DMS53 treated with DMSO at 0.1 percent for 48 hours (cell line): ENCODE results near the gene HTT.

Experiments
- DNase-seq: peaks from one replicate; lab custom pipeline; 2025; ENCODE audit not compliant: unreplicated experiment; lab: John Stamatoyannopoulos, UW

The HTT gene

DNA sequence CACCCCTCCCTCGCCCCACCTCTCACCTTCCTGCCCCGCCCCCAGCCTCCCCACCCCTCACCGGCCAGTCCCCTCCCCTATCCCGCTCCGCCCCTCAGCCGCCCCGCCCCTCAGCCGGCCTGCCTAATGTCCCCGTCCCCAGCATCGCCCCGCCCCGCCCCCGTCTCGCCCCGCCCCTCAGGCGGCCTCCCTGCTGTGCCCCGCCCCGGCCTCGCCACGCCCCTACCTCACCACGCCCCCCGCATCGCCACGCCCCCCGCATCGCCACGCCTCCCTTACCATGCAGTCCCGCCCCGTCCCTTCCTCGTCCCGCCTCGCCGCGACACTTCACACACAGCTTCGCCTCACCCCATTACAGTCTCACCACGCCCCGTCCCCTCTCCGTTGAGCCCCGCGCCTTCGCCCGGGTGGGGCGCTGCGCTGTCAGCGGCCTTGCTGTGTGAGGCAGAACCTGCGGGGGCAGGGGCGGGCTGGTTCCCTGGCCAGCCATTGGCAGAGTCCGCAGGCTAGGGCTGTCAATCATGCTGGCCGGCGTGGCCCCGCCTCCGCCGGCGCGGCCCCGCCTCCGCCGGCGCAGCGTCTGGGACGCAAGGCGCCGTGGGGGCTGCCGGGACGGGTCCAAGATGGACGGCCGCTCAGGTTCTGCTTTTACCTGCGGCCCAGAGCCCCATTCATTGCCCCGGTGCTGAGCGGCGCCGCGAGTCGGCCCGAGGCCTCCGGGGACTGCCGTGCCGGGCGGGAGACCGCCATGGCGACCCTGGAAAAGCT is at the start of gene HTT, which contains the start of gene HTT-AS:
HTT (plus strand) TSS at position 604 of the 768 bp plus-strand sequence; CDS start at position 749, 145 bp downstream.
HTT-AS (minus strand) TSS at position 461 of the 768 bp plus-strand sequence.
- peak; percentile 96 for DNase-seq

DNA sequence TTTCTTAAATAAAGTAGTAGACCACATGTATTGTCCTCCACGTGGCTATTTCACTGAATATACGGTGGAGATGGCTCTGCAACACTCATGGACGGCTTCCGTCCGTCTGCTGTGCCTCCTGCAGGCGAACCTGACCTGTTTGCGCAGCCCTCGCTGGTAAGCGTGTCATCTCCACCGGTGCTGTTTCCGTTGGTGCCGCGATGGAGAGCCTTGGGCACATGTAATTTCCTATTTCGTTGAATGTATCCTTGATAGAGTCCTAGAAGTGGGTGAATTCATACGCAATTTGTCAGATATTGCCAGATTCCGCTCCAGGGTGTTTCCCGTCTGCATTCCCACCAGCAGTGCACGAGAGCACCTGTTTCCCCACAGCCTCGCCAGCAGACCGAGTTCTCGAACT is 48.6 kb upstream of the HTT start:
- DNase-seq, result no peak

DNA sequence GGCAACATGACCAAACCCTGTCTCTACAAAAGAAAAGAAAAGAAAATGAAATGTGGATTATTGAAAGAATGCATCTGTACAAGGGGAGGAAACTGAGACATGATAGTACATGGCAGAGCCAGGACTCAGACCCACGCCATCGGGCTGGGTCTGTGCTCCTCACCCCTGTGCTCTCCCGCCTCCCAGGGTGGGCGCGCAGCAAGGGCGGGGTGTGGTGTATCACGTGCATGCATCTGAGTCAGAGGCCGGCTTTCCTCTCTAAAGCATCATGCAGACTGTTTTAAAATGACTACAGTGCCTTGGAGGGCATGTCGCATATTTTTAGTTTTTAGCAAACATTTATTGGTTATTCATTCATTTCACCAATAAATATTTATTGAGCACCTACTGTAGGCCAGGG is 47.9 kb upstream of the HTT start:
- DNase-seq, result no peak

DNA sequence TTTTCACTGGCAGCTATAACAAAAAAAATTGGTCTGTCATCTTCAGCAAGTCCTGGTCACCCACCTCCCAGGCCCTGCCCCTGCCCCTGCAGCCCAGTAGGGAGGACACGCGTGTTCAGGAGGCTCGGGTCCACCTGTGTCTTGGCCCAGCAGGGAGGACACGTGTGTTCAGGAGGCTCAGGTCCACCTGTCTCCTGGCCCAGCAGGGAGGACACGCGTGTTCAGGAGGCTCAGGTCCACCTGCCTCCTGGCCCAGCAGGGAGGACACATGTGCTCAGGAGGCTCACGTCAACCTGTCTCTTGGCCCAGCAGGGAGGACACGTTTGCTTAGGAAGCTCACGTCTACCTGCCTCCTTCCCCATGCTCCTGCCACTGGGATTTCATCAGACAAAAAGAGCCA is 45.0 kb upstream of the HTT start:
- no peak for DNase-seq

DNA sequence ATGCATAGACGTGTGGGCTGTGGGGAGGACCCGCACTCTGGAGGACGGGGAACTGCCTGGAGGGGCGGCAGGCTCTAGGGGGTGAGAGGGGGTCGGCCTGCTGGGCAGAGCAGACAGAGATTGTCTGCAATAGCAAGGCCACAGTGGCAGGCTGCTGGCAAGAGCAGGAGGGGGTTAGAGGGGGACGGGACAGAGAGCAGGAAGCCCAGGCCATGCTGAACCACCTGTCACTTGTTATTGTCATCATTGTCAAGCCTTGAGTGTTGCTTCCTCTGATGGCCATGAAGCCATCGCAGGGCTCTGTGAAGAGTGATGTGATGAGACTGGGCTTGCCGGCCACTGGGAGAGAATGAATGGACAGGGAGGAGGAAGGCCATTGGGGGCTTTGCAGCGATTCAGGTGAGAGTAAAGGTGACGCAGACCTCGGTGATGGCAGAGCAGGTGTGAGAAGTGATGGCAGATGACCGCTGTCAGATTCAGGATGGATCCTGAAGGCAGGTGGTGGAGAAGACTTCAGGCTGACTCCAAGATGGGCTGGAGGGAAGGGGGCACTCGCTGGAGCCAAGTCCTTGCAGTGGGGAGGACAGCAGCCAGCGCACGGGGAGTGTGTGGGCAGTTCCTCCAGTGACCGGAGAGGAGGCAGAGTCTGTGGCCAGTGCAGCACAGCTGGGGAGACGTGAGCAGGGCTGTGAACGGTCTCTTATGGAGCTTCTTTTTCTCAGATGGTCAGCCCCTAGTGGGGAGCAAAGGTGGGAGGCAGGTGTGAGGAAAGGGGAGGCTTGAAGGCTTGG is 43.7 kb upstream of the HTT start:
- no peak for DNase-seq

DNA sequence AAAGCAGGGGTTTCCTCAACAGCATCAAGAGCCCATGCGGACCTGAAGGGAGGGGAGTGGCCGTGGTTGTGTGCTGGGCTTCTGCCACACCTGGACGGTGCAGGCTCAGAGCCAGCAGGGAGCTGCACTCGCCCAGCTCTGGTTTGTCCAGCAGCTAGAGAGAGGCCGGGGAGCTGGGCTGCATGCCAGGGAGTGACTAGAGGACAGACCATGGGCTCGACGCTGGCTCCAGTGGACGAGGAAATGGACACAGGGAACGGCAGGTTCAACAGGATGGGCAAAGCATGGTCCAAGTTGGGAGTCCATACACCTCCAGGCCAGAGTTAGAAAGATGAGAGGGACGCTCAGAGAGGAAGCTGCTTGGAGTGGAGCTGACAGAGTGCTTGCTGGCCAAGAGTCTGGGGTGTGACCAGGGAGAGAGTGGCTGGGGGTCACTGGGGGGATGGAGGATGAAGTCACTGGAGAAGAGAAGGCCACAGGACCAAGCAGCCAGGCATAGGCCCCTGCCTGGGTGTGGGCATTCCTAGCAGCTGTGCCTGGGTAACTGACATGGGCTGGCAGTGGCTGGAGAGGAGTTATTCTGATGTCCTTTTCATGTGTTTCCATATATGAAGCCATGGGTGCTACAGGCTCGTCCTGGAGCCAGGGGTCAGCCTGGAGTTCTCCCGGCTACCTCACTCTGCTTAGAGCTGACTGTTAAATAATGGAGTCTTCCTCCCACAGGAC is 43.0 kb upstream of the HTT start:
- DNase-seq, result peak; percentile 29

DNA sequence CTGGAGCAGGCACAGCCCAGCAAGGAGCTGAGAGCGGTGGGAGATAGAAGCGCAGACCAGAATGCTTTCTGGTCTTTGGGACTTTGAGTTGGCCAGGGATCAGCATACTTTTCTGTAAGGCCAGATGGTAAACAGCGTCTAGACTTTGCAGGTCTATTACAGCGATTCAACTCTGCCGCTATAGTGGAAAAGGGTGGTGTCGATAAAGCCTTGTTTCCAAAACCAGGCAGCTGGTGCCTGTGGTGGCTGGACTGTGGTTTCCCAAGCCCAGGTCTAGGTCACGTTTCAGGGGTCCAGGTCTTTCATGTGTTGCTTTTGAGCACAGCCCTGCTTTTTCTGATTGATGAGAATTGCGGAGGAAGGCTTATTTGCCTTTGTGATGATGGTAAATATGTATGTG is 40.2 kb upstream of the HTT start:
- no peak for DNase-seq

DNA sequence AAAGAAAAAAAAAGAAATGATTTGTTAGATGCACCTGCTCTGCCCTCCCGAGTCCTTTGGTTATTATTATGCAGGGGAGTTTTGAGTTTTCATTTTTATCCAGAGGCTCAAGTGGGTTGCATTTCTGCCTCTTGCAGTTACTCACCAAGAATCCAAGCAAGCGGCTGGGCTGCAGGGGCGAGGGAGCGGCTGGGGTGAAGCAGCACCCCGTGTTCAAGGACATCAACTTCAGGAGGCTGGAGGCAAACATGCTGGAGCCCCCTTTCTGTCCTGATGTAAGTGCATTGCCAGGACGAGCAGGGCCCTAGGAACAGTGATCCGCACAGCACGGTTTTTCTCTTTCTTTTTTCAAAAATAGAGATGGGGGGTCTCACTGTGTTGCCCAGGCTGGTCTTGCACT is 39.2 kb upstream of the HTT start:
- no peak for DNase-seq

DNA sequence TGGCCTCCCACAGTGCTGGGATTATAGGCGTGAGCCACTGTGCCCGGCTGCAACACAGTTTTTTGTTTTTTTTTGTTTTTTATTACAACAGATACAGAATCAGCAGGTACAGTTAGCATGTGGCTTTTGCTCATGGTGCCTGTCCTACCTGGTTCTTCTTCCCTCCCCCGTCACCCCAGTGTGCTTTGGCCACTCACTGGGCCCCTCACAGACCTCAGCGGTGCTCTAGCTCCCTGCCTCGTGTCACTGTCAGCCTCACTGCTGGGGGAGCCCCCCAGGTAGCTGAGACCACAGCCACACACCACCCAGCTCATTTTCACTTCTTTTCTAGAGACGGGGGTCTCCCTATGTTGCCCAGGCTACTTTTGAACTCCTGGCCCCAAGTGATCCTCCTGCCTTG is 38.8 kb upstream of the HTT start:
- DNase-seq, result no peak

DNA sequence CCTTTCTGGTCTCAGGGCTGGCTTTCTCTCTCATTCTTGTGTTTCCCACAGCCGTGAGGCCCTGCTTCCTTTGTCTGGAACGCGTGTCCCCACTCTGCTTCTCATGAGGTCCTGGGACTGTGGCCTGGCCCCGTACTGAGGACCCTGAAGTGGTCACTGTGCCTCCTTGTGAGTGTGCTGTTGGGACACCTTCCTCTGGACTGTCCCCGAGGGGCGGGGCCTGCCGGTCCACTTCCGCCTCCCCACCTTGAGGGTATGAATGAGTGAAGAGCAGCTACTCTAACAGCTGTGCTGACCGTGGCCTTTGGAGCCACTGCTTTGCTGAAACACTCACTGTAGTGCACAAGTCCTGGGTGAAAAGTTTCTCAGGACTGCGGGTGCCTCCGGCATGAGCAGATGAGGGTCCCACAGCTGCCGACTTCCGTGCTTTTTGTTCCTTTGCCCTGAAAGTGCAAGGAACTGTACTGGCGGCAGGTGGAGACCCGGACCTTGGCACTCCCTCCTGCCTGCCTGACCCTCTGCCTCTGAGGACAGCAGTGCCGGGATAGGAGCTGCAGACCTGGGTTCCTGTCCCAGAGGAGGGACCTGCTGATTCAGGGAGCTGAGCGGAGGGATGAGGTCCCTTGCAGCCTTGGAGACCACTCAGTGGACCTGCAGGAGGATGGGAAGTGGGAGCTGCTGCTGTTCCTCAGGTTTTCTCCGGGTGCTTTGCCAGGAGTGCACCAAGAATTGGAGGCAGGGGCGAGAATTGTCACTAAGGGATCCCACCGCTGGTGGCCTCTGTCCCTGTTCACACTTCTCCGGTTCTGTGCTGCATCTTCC is 38.1 kb upstream of the HTT start:
- no peak for DNase-seq

DNA sequence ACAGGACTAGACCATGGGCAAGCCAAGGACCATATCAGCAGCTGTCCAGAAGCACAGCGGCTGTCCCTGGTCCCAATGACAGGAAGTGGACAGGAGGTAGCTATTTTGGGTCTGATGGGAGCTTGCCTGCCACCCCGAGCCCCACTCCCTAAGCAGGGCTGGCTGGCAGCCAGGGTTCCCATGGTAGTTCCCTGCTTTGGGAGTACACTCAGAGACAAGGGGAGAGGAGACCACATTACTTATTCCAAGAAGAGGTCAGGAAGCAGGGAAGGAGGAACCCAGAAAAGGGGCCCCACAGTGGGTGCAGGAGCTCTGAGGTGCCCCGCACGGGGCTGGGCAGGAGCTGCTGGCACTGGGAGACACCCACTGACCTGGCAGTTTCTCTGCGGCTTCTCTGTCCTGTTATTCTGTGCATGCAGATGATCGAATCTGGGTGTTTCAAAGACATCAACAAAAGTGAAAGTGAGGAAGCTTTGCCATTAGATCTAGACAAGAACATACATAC is 36.5 kb upstream of the HTT start:
- no peak for DNase-seq

DNA sequence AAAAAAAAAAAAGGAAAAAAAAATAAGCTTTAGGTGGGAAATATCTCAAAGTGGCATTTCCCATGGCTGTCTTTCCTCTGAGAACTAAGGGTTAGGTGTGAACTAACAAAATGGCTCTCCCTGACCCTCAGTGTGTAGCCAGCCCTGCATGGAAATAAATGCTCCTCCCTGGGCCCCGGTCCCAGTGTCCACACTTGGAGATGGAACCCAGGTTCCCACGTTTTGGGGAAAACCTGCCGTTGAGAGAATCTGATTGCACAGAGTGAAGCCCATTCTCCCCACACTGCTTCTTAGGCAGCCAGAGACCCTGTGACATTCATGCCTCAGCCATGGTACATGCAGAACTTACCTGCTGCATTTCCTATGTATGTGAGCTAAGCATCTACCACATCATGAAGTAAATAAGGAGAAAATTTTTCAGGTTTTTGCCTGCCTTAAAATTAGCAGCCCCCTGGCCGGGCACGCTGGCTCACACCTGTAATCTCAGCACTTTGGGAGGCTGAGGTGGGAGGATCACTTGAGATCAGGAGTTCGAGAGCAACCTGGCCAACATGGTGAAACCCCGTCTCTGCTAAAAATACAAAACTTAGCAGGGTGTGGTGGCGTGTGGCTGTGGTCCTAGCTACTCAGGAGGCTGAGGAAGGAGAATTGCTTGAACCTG is 34.6 kb upstream of the HTT start:
- DNase-seq, result no peak

DNA sequence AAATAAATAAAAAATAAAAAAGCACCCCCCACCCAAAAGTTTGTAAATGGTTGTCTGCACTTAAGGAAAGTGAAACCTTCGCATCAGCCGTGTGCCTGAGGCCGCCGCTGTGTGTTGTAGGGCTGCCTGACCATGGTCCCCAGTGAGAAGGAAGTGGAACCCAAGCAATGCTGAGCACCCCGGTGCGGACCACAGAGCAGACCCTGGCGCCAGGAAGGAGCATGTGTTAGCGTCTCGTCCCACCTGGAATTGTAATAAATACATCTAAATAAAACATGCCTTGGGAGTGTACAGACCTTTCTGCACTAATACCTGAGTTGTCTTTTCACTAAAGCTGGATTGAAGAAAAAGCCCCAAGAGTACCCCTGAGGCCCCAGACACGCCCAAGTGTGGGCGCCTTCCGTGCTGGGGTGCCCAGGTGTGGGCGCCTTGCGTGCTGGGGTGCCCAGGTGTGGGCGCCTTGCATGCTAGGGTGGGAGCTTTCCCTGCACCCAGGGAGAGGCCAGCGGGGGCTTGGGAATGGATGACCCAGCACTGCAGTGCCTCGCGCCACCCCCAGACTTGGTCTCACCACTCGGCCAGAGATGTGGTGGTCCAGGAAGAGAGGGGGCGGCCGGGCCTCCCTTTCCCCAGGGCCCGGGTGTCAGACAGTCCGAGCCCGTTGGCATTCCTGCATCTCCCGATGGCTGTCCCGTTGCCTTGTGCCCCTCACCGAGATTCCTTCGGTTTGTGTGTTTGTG is 33.9 kb upstream of the HTT start:
- DNase-seq, result no peak

DNA sequence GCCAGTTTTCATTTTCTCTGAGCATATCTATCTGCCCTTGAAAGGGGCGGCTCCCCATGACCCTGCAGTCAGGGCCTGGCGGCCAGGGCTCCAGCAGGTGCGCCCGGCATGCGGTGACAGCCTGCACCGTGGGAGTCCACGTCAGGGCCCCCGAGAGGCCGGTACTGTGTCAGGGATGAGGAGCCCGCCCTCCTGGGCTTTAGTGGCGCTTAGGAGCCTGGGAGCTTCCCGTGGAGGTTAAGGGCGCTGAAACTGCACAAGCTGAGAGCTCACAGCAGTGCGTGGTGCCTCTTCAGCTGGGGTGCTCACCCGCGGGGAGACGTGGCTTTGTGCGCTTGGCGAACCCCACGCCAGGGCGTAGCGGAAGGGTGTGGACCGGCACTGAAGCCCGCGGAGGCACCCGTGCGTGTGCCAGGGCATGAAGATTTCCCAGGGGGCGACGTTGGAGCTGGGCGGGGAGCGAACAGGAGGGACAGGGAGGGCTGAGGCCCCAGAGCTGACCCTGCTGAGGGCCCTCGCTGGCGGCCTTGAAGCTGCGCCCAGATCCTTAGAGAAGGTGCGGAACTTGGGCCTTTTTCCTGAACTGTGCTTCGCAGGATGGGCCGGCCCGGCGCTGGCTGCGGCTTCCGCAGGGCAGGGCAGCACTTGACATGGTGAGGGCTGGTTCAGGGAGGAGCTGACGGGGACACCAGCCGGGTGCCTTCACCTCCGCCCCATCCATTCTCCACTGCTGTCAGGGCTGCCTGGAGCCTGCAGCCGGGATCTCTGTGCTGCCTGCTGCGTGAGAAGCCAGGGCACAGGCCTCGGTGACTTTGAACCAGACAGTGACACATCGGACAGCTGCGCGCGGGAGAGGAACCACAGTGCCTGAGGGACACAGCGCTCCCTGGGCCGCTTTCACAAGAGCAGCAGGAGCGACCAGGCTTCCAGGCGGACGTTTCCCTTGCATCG is 33.0 kb upstream of the HTT start:
- DNase-seq, result peak; percentile 86

DNA sequence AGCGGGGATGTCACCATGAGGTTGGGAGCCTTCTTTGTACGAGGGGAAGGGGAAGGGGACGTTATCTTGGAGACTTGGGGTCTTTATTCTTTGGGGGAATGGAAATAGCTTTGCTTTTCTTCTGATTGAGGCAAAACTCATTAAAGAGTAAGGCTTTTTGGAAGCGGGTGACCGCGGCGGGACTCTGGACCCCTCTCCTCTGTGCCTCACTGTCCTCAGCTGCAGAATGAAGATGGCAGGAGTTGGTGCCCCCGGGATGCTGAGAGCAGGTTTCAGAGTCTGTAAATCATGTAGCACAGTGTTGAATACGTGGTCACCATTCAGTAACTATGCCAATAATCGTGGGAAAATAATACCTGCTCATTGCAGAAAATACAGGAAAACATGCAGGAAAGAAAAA is 32.3 kb upstream of the HTT start:
- no peak for DNase-seq

DNA sequence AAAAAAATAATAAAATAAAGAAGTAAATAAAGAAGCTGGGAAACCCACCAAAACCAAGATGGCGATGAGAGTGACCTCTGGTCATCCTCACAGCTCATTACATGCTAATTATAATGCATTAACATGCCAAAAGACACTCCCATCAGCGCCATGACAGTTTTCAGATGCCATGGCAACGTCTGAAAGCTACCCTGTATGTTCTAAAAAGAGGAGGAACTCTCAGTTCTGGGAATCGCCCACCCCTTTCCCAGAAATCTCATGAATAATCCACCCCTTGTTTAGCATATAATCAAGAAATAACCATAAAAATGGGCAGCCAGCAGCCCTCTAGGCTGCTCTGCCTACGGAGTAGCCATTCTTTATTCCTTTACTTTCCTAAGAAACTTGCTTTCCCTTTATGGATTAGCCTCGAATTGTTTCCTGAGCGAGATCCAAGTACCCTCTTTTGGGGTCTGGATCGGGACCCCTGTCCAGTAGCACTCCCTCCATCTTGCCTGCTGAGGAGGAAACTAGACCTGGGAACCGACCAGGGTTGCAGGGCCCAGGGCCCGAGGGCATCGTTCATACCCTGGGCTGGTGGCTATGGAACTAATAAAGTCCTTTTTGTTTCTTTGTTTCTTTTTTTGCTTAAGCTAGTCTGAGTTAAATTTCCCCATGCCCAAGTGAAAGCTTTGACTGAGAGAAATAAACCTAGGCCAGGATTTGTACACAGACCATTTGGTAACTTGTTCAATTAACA is 31.0 kb upstream of the HTT start:
- no peak for DNase-seq
